Keratinocyte (primary cell): ENCODE results near the gene UBXN11. TPM values are rescaled to one million over a fixed set of nuclear protein-coding genes. Genes with fewer than 3 reads are reported as not detected.

Experiments
- DNase-seq: peaks from one replicate; pipeline ENCODE4 v3.0.0-alpha.2; 2011; ENCODE audit warnings: low read depth, missing footprints, low spot score
- FAIRE-seq: peaks from 2 replicates; lab custom pipeline; 2011; peaks lifted over from hg19 to GRCh38; lab: Jason Lieb, UNC
- H2AFZ ChIP-seq: 2 replicates; pipeline ENCODE4 v1.6.0; 2012; ENCODE audit warnings: low read length, control low read depth, inconsistent platforms; ENCODE audit not compliant: control insufficient read depth
- H3K27ac ChIP-seq: 2 replicates; pipeline ENCODE4 v1.5.1; 2011; ENCODE audit warnings: low read length; ENCODE audit not compliant: control insufficient read depth, insufficient read depth
- H3K27me3 ChIP-seq: 3 replicates; pipeline ENCODE4 v1.6.0; 2011; ENCODE audit warnings: low read length; ENCODE audit not compliant: control insufficient read depth, insufficient read depth; ENCODE audit errors: extremely low read depth
- H3K36me3 ChIP-seq, 2 experiments: 2 replicates in 1 of 2; 3 replicates in 1 of 2; pipeline ENCODE4 v1.5.1; 2011; ENCODE audit warnings: low read length in 2 of 2, mild to moderate bottlenecking in 1 of 2; ENCODE audit not compliant: control insufficient read depth in 2 of 2, insufficient read depth in 2 of 2; ENCODE audit errors: extremely low read depth in 1 of 2
- H3K4me1 ChIP-seq: 3 replicates; pipeline ENCODE4 v1.5.1; 2011; ENCODE audit warnings: low read length; ENCODE audit not compliant: control insufficient read depth, insufficient read depth; ENCODE audit errors: extremely low read depth
- H3K4me2 ChIP-seq: 3 replicates; pipeline ENCODE4 v1.6.0; 2011; ENCODE audit warnings: low read depth, low read length; ENCODE audit not compliant: control insufficient read depth, insufficient read depth; ENCODE audit errors: extremely low read depth
- H3K4me3 ChIP-seq, 3 experiments: fragments of 200-600 bp in 1 of 3; sonication (generic) in 1 of 3; 2 replicates in 2 of 3; 3 replicates in 1 of 3; pipeline ENCODE4 v1.5.1; 2011 to 2016; ENCODE audit warnings: low read length in 3 of 3, mild to moderate bottlenecking in 3 of 3, control low read depth in 2 of 3, inconsistent platforms in 1 of 3, low read depth in 1 of 3, mixed read lengths in 1 of 3, mixed run types in 1 of 3, moderate library complexity in 1 of 3; ENCODE audit not compliant: control insufficient read depth in 2 of 3, insufficient read depth in 2 of 3; ENCODE audit errors: extremely low read depth in 1 of 3
- H3K79me2 ChIP-seq: 2 replicates; pipeline ENCODE4 v1.6.0; 2012; ENCODE audit warnings: low read length; ENCODE audit not compliant: control insufficient read depth, insufficient read depth
- H3K9ac ChIP-seq: 3 replicates; pipeline ENCODE4 v1.6.0; 2011; ENCODE audit warnings: low read length; ENCODE audit not compliant: control insufficient read depth, insufficient read depth; ENCODE audit errors: extremely low read depth
- H3K9me1 ChIP-seq: 3 replicates; pipeline ENCODE4 v1.6.0; 2011; ENCODE audit warnings: low read length; ENCODE audit not compliant: control insufficient read depth, insufficient read depth; ENCODE audit errors: extremely low read depth
- H3K9me3 ChIP-seq: 2 replicates; pipeline ENCODE4 v1.5.1; 2012; ENCODE audit warnings: low read depth, low read length; ENCODE audit not compliant: control insufficient read depth
- H4K20me1 ChIP-seq: 3 replicates; pipeline ENCODE4 v1.6.0; 2011; ENCODE audit warnings: low read length; ENCODE audit not compliant: control insufficient read depth, insufficient read depth; ENCODE audit errors: extremely low read depth
- EZH2 ChIP-seq: IDR thresholded peaks from one replicate; pipeline ENCODE4 v1.6.1; 2012; ENCODE audit warnings: inconsistent platforms, mild to moderate bottlenecking, low read length, moderate library complexity
- dilution Hi-C: fragments of 300-500 bp; cut with MboI; formaldehyde crosslinking; loops from one replicate; pipeline ENCODE4 v1.7.0; 2020; ENCODE audit warnings: low sequenced_read_pairs; ENCODE audit not compliant: extremely low pct_ligation_motif_present
- polyA plus RNA-seq, 5 experiments: library from polyadenylated mRNA; depleted of rRNA in 3 of 5; stranded (reverse) in 3 of 5; stranded (forward) in 1 of 5; unstranded in 1 of 5; fragments of >200 nt; gene quantifications; 1 replicate in 1 of 5; 2 replicates in 3 of 5; 3 replicates in 1 of 5; pipeline versions ENCODE4 v1.2.1 to v1.2.3, GENCODE V29; 2011 to 2012; ENCODE audit warnings: missing spikeins in 2 of 5, low read depth in 1 of 5, low replicate concordance in 1 of 5
- TF ChIP-seq, protein P1 (sequence below), 3 experiments: IDR thresholded peaks in 1 of 3; conservative IDR thresholded peaks in 1 of 3; optimal IDR thresholded peaks in 1 of 3; 2 replicates in 2 of 3; 3 replicates in 1 of 3; pipeline versions ENCODE3 to v1.5.1; 2011; ENCODE audit warnings: low read length in 3 of 3, mild to moderate bottlenecking in 3 of 3, moderate library complexity in 2 of 3, control low read depth in 1 of 3, inconsistent platforms in 1 of 3; ENCODE audit not compliant: insufficient read depth in 2 of 3; ENCODE audit errors: extremely low read depth in 1 of 3

Gene UBXN11
- polyA plus RNA-seq, 1 donor (not counting 4 experiments of a cell fraction or from before 2014, with no cell fraction given): 6.6 TPM

DNA sequence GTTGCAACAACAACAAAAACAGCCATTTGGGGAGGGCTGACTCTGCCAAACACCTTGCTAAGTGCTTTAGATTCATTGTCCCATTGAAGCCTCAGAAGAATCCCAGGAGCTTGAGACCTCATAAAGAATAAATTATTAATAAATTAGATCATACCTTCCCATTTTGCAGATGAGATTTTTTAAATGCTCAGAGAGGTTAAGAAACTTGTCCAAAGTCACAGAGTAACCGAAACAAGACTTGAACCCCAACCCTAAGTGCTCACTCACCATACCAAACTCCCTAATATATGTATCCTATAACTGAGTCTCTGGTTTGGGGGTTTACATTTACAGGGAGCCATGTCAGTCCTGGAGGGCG, 43.9 kb upstream of the UBXN11 start:
- Histone ChIP-seq H3K9me3 (no peaks in the 10 kb centered on the region), H3K4me2 (no peak overlapping the region), H3K79me2 (no peaks in the 10 kb centered on the region), H3K27me3 (no peaks in the 10 kb centered on the region), H2AFZ (no peak overlapping the region), H3K9me1 (peaks cover 3% of the 10 kb centered on the region), H3K9ac (no peak overlapping the region), H4K20me1 (no peaks in the 10 kb centered on the region), H3K36me3 (peaks cover 0 to 7% of the 10 kb centered on the region in 2 experiments), H3K27ac (no peak overlapping the region), H3K4me3 (no peak overlapping the region), H3K4me1 (peaks cover 41% of the 10 kb centered on the region)
- FAIRE-seq: no peak
- dilution Hi-C loops: no loop called here
- DNase-seq: no peak
- TF ChIP-seq EZH2: no peak
- TF ChIP-seq, protein P1, sequence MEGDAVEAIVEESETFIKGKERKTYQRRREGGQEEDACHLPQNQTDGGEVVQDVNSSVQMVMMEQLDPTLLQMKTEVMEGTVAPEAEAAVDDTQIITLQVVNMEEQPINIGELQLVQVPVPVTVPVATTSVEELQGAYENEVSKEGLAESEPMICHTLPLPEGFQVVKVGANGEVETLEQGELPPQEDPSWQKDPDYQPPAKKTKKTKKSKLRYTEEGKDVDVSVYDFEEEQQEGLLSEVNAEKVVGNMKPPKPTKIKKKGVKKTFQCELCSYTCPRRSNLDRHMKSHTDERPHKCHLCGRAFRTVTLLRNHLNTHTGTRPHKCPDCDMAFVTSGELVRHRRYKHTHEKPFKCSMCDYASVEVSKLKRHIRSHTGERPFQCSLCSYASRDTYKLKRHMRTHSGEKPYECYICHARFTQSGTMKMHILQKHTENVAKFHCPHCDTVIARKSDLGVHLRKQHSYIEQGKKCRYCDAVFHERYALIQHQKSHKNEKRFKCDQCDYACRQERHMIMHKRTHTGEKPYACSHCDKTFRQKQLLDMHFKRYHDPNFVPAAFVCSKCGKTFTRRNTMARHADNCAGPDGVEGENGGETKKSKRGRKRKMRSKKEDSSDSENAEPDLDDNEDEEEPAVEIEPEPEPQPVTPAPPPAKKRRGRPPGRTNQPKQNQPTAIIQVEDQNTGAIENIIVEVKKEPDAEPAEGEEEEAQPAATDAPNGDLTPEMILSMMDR (optimal IDR thresholded peaks at IDR 0.05 in 1 of 3, IDR thresholded peaks at IDR 0.05 in 1 of 3, conservative IDR thresholded peaks at IDR 0.05 in 1 of 3; ENCODE audit: extremely low read depth in 1 of 3, insufficient read depth in 2 of 3, low read length in 3 of 3): no peak

DNA sequence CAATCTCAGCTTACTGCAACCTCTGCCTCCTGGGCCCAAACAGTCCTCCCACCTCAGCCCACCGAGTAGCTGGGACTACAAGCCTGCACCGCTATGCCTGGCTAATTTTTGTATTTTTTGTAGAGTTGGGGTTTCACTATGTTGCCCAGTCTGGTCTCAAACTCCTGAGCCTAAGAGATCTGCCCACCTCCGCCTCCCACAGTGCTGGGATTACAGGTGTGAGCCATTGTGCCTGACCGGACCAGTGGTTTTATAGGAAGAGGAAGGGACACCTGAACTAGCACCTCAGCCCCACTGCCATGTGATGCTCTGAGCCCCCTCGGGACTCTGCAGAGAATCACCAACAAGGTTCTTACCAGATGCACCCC, 43.4 kb upstream of the UBXN11 start:
- no peaks in the 10 kb centered on the region for H3K27me3 ChIP-seq
- peaks cover 3% of the 10 kb centered on the region for H3K9me1 ChIP-seq
- no peaks in the 10 kb centered on the region for H4K20me1 ChIP-seq
- H3K79me2 ChIP-seq: no peaks in the 10 kb centered on the region
- H3K9ac ChIP-seq: no peak overlapping the region
- FAIRE-seq: no peak
- peaks cover 41% of the 10 kb centered on the region for H3K4me1 ChIP-seq
- no peak overlapping the region for H3K4me2 ChIP-seq
- H3K36me3 ChIP-seq: peaks cover 0 to 11% of the 10 kb centered on the region in 2 experiments
- no peak overlapping the region for H2AFZ ChIP-seq
- no peak overlapping the region for H3K27ac ChIP-seq
- H3K9me3 ChIP-seq: no peaks in the 10 kb centered on the region
- dilution Hi-C loops: no loop called here
- TF ChIP-seq EZH2: no peak
- TF ChIP-seq, protein P1 (optimal IDR thresholded peaks at IDR 0.05 in 1 of 3, IDR thresholded peaks at IDR 0.05 in 1 of 3, conservative IDR thresholded peaks at IDR 0.05 in 1 of 3; ENCODE audit: extremely low read depth in 1 of 3, insufficient read depth in 2 of 3, low read length in 3 of 3): no peak
- no peak overlapping the region for H3K4me3 ChIP-seq
- DNase-seq: no peak
